HepG2 (cell line): ENCODE measurements around the gene IFNAR2. TPM values are rescaled to one million over a fixed set of nuclear protein-coding genes. Genes with fewer than 3 reads are reported as not detected.

Source experiments
- CEBPB ChIP-seq: IDR thresholded peaks from 2 replicates; pipeline ENCODE4 v1.6.1; 2011; ENCODE audit warnings: low read depth, low read length, improper control_type of control experiment, borderline replicate concordance
- FOXA1 ChIP-seq, 2 experiments: fragments of 450-650 bp in 1 of 2; sonication (generic) in 1 of 2; formaldehyde crosslinking in 1 of 2; IDR thresholded peaks; 2 replicates each; pipeline versions ENCODE4 v1.4.0 to v1.6.1; 2016 to 2020; ENCODE audit warnings: missing genetic modification reagents in 1 of 2
- HIC2 ChIP-seq: sonication (generic); formaldehyde crosslinking; IDR thresholded peaks from 2 replicates; pipeline ENCODE4 v1.9.0; 2022; ENCODE audit warnings: low read depth, missing genetic modification reagents
- HNF1B ChIP-seq: sonication (generic); formaldehyde crosslinking; IDR thresholded peaks from 2 replicates; pipeline ENCODE4 v1.5.1; 2020; ENCODE audit warnings: mild to moderate bottlenecking, moderate library complexity, missing genetic modification reagents
- HNRNPL ChIP-seq: fragments of 200-400 bp; formaldehyde crosslinking; IDR thresholded peaks from 2 replicates; pipeline ENCODE4 v1.6.1; 2017; ENCODE audit warnings: mild to moderate bottlenecking, low read depth, low read length
- MTA1 ChIP-seq: sonication (generic); formaldehyde crosslinking; IDR thresholded peaks from 2 replicates; pipeline ENCODE4 v1.4.0; 2020; ENCODE audit warnings: missing genetic modification reagents, mild to moderate bottlenecking, borderline replicate concordance
- MTF1 ChIP-seq: sonication (generic); formaldehyde crosslinking; IDR thresholded peaks from 2 replicates; pipeline ENCODE4 v1.5.0; 2020; ENCODE audit warnings: missing genetic modification reagents
- MXD4 ChIP-seq: IDR thresholded peaks from 2 replicates; pipeline ENCODE4 v1.6.1; 2016; ENCODE audit warnings: mild to moderate bottlenecking, missing biosample characterization, missing genetic modification reagents
- TBX2 ChIP-seq: sonication (generic); formaldehyde crosslinking; IDR thresholded peaks from 2 replicates; pipeline ENCODE4 v1.5.0; 2020; ENCODE audit warnings: missing genetic modification reagents, mild to moderate bottlenecking, borderline replicate concordance
- ZBTB26 ChIP-seq: IDR thresholded peaks from 2 replicates; pipeline ENCODE4 v1.6.1; 2016; ENCODE audit warnings: missing compliant biosample characterization, missing genetic modification reagents, borderline replicate concordance
- ZBTB43 ChIP-seq: sonication (generic); formaldehyde crosslinking; conservative IDR thresholded peaks from 2 replicates; pipeline ENCODE4 v1.4.0; 2020; ENCODE audit warnings: missing genetic modification reagents
- ZNF10 ChIP-seq: sonication (generic); formaldehyde crosslinking; IDR thresholded peaks from 2 replicates; pipeline ENCODE4 v1.4.0; 2020; ENCODE audit warnings: mild to moderate bottlenecking, low read depth, missing genetic modification reagents, borderline replicate concordance
- ZNF367 ChIP-seq: sonication (generic); formaldehyde crosslinking; IDR thresholded peaks from 2 replicates; pipeline ENCODE4 v1.4.0; 2020; ENCODE audit warnings: missing genetic modification reagents, borderline replicate concordance
- ZNF703 ChIP-seq: sonication (generic); formaldehyde crosslinking; IDR thresholded peaks from 2 replicates; pipeline ENCODE4 v1.5.1; 2020; ENCODE audit warnings: missing genetic modification reagents, mild to moderate bottlenecking, moderate library complexity, borderline replicate concordance
- ZNF773 ChIP-seq: sonication (generic); formaldehyde crosslinking; IDR thresholded peaks from 2 replicates; pipeline ENCODE4 v1.4.0; 2020; ENCODE audit warnings: missing genetic modification reagents, borderline replicate concordance
- ZNF850 ChIP-seq: sonication (generic); formaldehyde crosslinking; conservative IDR thresholded peaks from 2 replicates; pipeline ENCODE4 v1.9.0; 2021; ENCODE audit warnings: mild to moderate bottlenecking, missing genetic modification reagents
- polyA plus RNA-seq, 8 experiments: library from polyadenylated mRNA; depleted of rRNA in 3 of 8; stranded (reverse) in 7 of 8; unstranded in 1 of 8; fragments of >200 nt; fragmentation: Illumina TruSeq in 4 of 8; extraction: Trizol in 4 of 8; gene quantifications; 2 replicates each; pipeline versions ENCODE4 v1.2.1 to v1.2.3, GENCODE V29; 2011 to 2016; ENCODE audit warnings: low read depth in 4 of 8, missing spikeins in 1 of 8, mixed read lengths in 1 of 8; ENCODE audit not compliant: insufficient read depth in 1 of 8
- total RNA-seq, 5 experiments: library from RNA; depleted of rRNA; stranded (reverse); fragments of >200 nt; fragmentation: Illumina TruSeq; extraction: Trizol; gene quantifications; 2 replicates each; pipeline ENCODE4 v1.2.3, GENCODE V29; 2016; ENCODE audit warnings: low read depth in 1 of 5
- TF ChIP-seq, protein P1 (sequence below): fragments of 450-650 bp; IDR thresholded peaks from 2 replicates; pipeline ENCODE4 v1.6.1; 2017
- TF ChIP-seq, protein P2 (sequence below): sonication (generic); formaldehyde crosslinking; IDR thresholded peaks from 2 replicates; pipeline ENCODE4 v1.4.0; 2020; ENCODE audit warnings: missing genetic modification reagents, borderline replicate concordance

The IFNAR2 gene
- total and polyA plus RNA-seq, 2 of the 13 experiments (the other 11 are each of a cell fraction or from before 2014, with no cell fraction given), result 5.1 to 24.1 TPM

- no peak for TF ChIP-seq ZBTB43 (CRISPR knock-in tag)
- no peak for TF ChIP-seq ZNF367 (CRISPR knock-in tag)
- TF ChIP-seq MXD4 (CRISPR knock-in tag), result peak; percentile 38; the same call in 1 of the 2 replicates
- no peak for TF ChIP-seq HNRNPL
- TF ChIP-seq ZNF850 (CRISPR knock-in tag), result 0 out of 2 replicates have a peak, but pooled peaks have one; percentile 73
- TF ChIP-seq ZNF10 (CRISPR knock-in tag), result no peak
- TF ChIP-seq FOXA1 (IDR thresholded peaks at IDR 0.05), result no peak
- no peak for TF ChIP-seq FOXA1 (CRISPR knock-in tag; IDR thresholded peaks at IDR 0.05)
- TF ChIP-seq HNF1B, result peak; percentile 33; the same call in 1 of the 2 replicates
- TF ChIP-seq ZNF773 (CRISPR knock-in tag), result no peak
- TF ChIP-seq TBX2 (CRISPR knock-in tag), result peak; percentile 36; the same call in 1 of the 2 replicates
- TF ChIP-seq, protein P1, sequence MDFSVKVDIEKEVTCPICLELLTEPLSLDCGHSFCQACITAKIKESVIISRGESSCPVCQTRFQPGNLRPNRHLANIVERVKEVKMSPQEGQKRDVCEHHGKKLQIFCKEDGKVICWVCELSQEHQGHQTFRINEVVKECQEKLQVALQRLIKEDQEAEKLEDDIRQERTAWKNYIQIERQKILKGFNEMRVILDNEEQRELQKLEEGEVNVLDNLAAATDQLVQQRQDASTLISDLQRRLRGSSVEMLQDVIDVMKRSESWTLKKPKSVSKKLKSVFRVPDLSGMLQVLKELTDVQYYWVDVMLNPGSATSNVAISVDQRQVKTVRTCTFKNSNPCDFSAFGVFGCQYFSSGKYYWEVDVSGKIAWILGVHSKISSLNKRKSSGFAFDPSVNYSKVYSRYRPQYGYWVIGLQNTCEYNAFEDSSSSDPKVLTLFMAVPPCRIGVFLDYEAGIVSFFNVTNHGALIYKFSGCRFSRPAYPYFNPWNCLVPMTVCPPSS, result no peak
- TF ChIP-seq MTF1 (CRISPR knock-in tag), result no peak
- no peak for TF ChIP-seq CEBPB
- TF ChIP-seq HIC2, result no peak; the same call in none of the 2 replicates
- TF ChIP-seq ZBTB26 (CRISPR knock-in tag), result no peak
- TF ChIP-seq, protein P2, sequence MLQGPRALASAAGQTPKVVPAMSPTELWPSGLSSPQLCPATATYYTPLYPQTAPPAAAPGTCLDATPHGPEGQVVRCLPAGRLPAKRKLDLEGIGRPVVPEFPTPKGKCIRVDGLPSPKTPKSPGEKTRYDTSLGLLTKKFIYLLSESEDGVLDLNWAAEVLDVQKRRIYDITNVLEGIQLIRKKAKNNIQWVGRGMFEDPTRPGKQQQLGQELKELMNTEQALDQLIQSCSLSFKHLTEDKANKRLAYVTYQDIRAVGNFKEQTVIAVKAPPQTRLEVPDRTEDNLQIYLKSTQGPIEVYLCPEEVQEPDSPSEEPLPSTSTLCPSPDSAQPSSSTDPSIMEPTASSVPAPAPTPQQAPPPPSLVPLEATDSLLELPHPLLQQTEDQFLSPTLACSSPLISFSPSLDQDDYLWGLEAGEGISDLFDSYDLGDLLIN (CRISPR knock-in tag), result no peak
- no peak for TF ChIP-seq ZNF703 (CRISPR knock-in tag)
- 0 out of 2 replicates have a peak, but pooled peaks have one; percentile 23 for TF ChIP-seq MTA1 (CRISPR knock-in tag)
These were observed 36.5 kb downstream of the IFNAR2 start, which contains the start of gene IL10RB (continued) for GRCh38 chr21:33266050-33266788.
